A673 (cell line): Measurements from ENCODE around the gene NACC2. TPM values are rescaled to one million over a fixed set of nuclear protein-coding genes. Genes with fewer than 3 reads are reported as not detected.

Source experiments
- BruUV-seq: library from RNA; stranded (reverse); fragments of 400-500 nt; replicated peaks from 2 replicates; lab custom pipeline; 2021; lab: Mats Ljungman, UMichigan
- CTCF ChIA-PET: fragments of 300-600 bp; sonication (Branson Sonifier 250); formaldehyde crosslinking; loops from one replicate; lab custom pipeline; 2022; ENCODE audit warnings: antibody characterized with exemption; lab: Charles Lee
- POLR2A ChIA-PET: fragments of 300-600 bp; sonication (Branson Sonifier 250); formaldehyde crosslinking; loops from one replicate; lab custom pipeline; 2022; ENCODE audit warnings: antibody characterized with exemption; ENCODE audit not compliant: low non-redundant PET; lab: Charles Lee
- DNase-seq: peaks from one replicate; pipeline ENCODE4 v3.0.0-alpha.2; 2015; ENCODE audit warnings: low spot score
- H3K27ac ChIP-seq: fragments of 200-600 bp; sonication (generic); 2 replicates; pipeline ENCODE4 v1.5.1; 2016; ENCODE audit warnings: mixed run types, low read depth, mild to moderate bottlenecking, mixed read lengths, antibody characterized with exemption, low read length; ENCODE audit not compliant: poor library complexity, severe bottlenecking
- H3K27me3 ChIP-seq: fragments of 200-600 bp; sonication (generic); replicated peaks from 2 replicates; pipeline ENCODE4 v1.6.1; 2017; ENCODE audit warnings: mixed run types, low read depth, mild to moderate bottlenecking, mixed read lengths, antibody characterized with exemption, low read length; ENCODE audit not compliant: insufficient read depth, poor library complexity
- H3K36me3 ChIP-seq: fragments of 200-600 bp; sonication (generic); 2 replicates; pipeline ENCODE4 v1.6.1; 2016; ENCODE audit warnings: mixed run types, mild to moderate bottlenecking, mixed read lengths, antibody characterized with exemption, low read length; ENCODE audit not compliant: insufficient read depth, poor library complexity, severe bottlenecking
- H3K4me1 ChIP-seq: fragments of 200-600 bp; sonication (generic); 2 replicates; pipeline ENCODE4 v1.6.1; 2017; ENCODE audit warnings: mixed run types, mild to moderate bottlenecking, mixed read lengths, antibody characterized with exemption, low read length; ENCODE audit not compliant: insufficient read depth, poor library complexity, severe bottlenecking
- H3K4me3 ChIP-seq: fragments of 200-600 bp; sonication (generic); 2 replicates; pipeline ENCODE4 v1.5.1; 2016; ENCODE audit warnings: low read depth, mixed run types, mild to moderate bottlenecking, mixed read lengths, low read length; ENCODE audit not compliant: poor library complexity, severe bottlenecking
- H3K9me3 ChIP-seq: fragments of 200-600 bp; sonication (generic); 2 replicates; pipeline ENCODE4 v1.6.1; 2016; ENCODE audit warnings: mixed run types, low read depth, mild to moderate bottlenecking, mixed read lengths, antibody characterized with exemption, low read length; ENCODE audit not compliant: poor library complexity, severe bottlenecking
- CTCF ChIP-seq: fragments of 300-800, 200-600 bp; sonication (generic); conservative IDR thresholded peaks from 2 replicates; pipeline ENCODE4 v1.5.1; 2017; ENCODE audit warnings: low read depth, mild to moderate bottlenecking, antibody characterized with exemption, low read length, moderate library complexity, mixed read lengths
- EZH2 ChIP-seq: fragments of 200-600 bp; sonication (generic); IDR thresholded peaks from 2 replicates; pipeline ENCODE4 v1.6.1; 2017; ENCODE audit warnings: borderline replicate concordance, low read depth, mild to moderate bottlenecking, mixed read lengths, antibody characterized with exemption, low read length; ENCODE audit not compliant: poor library complexity, severe bottlenecking
- intact Hi-C: fragments of 100-400 bp; cut with micrococcal nuclease; formaldehyde crosslinking; loops from one replicate; pipeline ENCODE4 v1.10.0; 2022; ENCODE audit not compliant: unreplicated experiment
- total RNA-seq: library from RNA; stranded (reverse); gene quantifications from 2 replicates; pipeline ENCODE4 v1.2.3, GENCODE V29; 2021

The NACC2 gene
- total RNA-seq, 1 experiment from 2014 or later = 19.5 TPM

GRCh38 chr9:136078498-136079011 lies 16.5 kb downstream of the NACC2 start:
- TF ChIP-seq EZH2 (no peak), CTCF (no peak)
- Histone ChIP-seq H3K4me1 (peaks cover 15% of the 10 kb centered on the region), H3K36me3 (no peaks in the 10 kb centered on the region), H3K4me3 (no peak overlapping the region), H3K27ac (no peak overlapping the region), H3K9me3 (no peaks in the 10 kb centered on the region), H3K27me3 (no peaks in the 10 kb centered on the region)
- no peak for DNase-seq
- intact Hi-C loops = no loop called here
- CTCF ChIA-PET = interaction anchor here (1.1 kb wide), 1 partner anchor 11 kb away, joined by 3 read pairs; no protein-coding TSS in a partner anchor
- BruUV-seq = no TSS peak
- POLR2A ChIA-PET = no interaction called here

- Histone ChIP-seq H3K9me3 (no peaks in the 10 kb centered on the region), H3K27me3 (no peaks in the 10 kb centered on the region), H3K36me3 (no peaks in the 10 kb centered on the region), H3K4me1 (peaks cover 15% of the 10 kb centered on the region), H3K4me3 (no peak overlapping the region), H3K27ac (no peak overlapping the region)
- no TSS peak for BruUV-seq
- TF ChIP-seq CTCF = no peak
- TF ChIP-seq EZH2 = no peak
- POLR2A ChIA-PET = no interaction called here
- DNase-seq = no peak
- intact Hi-C loops = no loop called here
- CTCF ChIA-PET = no interaction called here
Measured at GRCh38 chr9:136078024-136078423, 17.1 kb downstream of the NACC2 start.

- Histone ChIP-seq H3K27me3 (no peaks in the 10 kb centered on the region), H3K9me3 (no peaks in the 10 kb centered on the region), H3K4me3 (no peak overlapping the region), H3K27ac (no peak overlapping the region), H3K4me1 (peaks cover 15% of the 10 kb centered on the region), H3K36me3 (no peaks in the 10 kb centered on the region)
- no peak for DNase-seq
- ChIA-PET POLR2A (no interaction called here), CTCF (no interaction called here)
- TF ChIP-seq CTCF (no peak), EZH2 (no peak)
- intact Hi-C loops = no loop called here
- BruUV-seq = no TSS peak
Measured at GRCh38 chr9:136077491-136077890, 17.6 kb downstream of the NACC2 start.
